Fibroblast of peridontal ligament (primary cell): ENCODE measurements around the gene ANKDD1B.
A peak's percentile ranks its signal among the peaks of the same experiment; 100 is the strongest.
"Not testable (repeated sequence)": the region's sequence is repeated elsewhere in the genome, so short reads cannot be mapped to it uniquely, and the experiment has no call there.

ENCODE experiments used
- DNase-seq: peaks from one replicate; pipeline ENCODE4 v3.0.0-alpha.2; 2010; ENCODE audit errors: extremely low read depth

ANKDD1B gene

DNA sequence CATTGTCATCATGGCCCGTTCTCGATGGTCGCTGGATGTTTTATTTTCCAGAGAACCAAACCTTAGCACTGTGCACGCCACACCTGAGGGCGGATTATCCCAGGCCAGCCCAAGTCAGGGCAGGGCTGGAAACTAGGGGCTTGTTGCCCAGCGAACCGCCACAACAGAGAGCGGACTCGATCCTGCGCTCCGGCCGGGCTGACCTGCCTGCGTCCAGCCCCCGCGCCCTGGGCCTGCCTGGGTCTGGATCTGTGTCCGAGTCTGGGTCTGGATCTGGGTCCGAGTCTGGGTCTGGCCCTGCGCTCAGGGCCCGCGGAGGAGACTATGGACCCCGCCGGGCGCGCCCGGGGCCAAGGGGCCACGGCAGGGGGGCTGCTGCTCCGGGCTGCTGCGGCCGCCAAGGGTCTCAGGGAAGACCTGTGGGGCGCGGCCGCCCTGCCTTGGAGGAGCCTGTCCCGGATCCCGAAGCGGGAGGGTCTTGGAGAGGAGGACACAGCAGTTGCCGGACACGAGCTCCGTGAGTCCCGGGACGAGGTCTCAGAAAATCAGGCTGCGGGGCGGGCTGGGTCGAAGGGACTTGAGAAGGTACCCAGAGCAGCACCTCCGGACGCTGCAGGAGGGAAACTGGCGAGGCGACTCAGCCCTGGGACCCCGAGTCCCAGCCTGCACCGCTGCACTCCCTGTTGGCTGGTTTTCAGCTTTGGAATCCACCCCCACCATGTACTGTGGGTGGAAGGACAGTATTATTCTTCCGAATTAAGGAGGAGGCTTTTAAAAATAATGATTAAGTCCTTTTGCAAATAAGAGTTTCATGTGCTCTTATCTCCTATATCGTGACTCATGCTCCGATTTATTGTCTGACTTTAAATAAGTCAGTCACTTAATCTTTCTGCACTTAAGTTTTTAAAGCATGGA lies at the start of gene ANKDD1B:
Gene ANKDD1B, plus strand, starts transcription at position 143 of the 915 bp plus-strand sequence. Its CDS starts 182 bp downstream, at position 325.
- DNase-seq, result peak; percentile 15

DNA sequence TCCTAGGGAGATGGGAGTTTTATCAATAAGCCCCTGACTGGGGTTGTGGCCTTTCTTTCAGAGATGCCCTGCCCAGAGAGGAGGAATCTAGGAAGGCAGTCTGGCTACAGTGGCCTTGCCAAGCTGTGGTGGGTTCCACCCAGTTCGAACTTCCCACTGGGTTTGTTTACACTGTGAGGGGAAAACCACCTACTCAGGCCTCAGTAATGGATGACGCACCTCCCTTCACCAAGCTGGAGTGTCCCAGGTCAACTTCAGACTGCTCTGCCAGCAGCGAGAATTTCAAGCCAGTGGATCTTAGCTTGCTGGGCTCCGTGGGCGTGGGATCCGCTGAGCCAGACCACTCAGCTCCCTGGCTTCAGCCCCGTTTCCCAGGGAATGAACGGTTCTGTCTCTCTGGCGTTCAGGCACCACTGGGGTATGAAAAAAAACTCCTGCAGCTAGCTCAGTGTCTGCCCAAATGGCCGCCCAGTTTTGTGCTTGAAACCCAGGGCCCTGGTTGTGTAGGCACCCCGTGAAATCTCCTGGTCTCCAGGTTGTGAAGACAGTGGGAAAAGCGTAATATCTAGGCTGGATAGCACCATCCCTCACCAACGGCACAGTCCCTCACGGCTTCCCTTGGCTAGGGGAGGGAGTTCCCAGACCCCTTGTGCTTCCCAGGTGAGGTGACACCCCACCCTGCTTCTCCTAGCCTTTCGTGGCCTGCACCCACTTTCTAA lies 45.1 kb upstream of the ANKDD1B start:
- peak; percentile 59 for DNase-seq

DNA sequence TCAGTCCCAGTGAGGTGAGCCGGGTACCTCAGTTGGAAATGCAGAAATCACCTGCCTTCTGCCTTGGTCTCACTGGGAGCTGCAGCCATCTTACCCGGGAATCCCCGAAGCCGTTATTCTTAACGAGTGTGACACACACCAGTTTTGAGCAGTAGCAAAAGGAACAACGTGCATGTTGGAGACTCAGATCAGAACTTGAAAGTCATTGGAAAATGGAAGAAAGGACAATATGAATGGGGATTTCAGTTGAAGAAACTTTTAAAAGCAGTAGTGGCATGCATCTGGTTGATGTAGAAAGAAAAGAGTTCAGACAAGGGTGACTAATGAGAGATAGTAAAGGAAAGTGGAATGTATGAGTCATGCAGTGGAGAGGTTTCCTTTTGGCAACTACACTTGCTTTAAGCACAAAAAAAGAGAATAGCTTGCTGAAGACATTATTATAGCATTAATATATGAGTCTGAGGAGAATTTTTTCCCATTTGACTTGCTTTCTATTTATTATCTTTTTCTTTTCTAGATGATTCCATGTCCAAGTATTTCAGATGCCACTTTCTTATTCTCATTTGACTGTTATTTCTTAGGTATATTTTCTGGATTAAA lies 44.4 kb upstream of the ANKDD1B start:
- DNase-seq, result peak; percentile 96

DNA sequence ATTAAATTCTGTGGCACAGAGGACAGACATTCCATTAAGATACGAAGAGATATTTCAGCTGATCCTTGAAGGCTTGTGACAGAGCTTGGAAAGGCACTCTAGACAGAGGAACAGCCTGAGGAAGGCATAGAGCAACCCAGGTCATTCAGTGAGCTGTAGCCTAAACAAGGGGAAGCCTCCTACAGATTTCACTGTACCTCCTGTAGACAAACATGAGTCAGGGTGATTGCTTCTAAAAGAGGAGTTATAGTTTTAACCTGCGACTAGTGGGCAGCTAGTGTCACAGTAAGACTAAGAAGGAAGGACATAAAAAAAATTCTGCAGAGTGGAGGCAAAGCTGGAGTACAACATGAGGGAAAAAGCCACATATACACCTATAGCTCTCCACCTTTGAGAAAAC lies 43.5 kb upstream of the ANKDD1B start:
- DNase-seq, result no peak

DNA sequence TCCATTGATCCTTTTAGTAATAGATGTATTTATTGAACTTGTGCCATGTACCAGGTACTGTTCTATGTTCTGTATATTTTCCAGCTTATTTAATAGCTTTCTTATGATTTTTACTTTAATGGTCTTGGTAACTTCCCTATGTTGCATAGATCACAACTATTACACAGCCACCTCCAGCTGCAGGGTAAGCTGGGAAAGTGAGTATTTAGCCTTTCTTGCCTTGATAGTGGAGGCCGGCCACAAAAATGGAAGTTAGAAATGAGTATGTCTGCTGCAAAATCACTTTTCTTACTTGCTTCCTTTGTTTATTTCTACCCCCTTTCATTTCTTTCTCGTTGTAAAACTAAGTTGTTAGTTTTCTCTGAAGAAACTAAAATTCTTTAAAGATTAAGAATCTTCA lies 43.1 kb upstream of the ANKDD1B start:
- no peak for DNase-seq

DNA sequence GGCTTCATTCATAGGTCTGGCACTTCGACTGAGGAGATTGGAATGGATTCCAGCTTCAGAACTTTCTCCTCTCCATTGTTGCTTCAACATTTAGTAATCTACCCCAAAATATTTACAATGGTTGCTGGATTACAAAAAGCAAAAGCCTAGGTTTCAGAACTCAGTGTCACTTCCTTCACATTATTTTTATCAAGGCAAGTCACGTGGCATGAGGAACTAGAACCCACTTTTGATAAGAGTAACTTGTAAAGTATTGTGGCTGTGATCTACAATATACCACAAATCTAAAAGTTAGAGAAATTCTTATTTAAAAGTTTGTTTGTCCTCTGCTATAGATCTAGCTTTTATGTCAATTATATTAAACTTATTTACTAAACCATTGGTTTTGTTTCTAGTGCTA lies 39.7 kb upstream of the ANKDD1B start:
- DNase-seq, result no peak

DNA sequence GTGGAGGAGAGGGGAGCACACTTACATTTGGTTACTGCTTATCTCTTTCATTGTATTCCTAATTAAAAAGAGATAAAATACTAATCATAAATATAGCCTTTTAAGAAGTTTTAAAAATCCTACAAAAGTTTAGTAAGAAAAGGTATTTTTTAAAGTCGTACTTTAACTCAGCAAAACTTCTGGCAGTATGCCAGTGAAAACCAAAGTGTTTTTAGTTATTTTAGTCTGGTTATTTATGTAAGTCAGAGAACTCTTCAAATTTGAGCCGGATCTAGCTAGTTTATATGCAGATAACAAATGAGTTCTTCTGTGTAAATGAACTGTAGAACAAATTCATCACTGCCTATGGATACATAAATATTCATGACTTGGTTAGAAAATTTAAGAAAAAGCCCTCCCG lies 36.5 kb upstream of the ANKDD1B start:
- peak; percentile 63 for DNase-seq

DNA sequence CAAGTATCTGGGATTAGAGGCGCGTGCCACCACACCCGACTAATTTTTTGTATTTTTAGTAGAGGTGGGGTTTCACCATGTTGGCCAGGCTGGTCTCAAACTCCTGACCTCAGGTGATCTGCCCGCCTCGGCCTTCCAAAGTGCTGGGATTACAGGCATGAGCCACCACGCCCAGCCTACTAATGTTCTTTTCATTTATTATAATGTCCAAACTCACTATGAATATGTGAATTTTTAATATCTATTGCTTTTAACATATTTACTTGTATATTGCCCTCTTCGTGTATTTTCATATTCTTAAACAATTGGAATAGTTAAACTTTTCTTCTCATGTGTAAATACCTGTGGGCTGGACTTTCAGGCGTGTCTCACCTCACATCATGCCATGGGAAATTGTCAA lies 33.0 kb upstream of the ANKDD1B start:
- DNase-seq, result not testable (repeated sequence)

DNA sequence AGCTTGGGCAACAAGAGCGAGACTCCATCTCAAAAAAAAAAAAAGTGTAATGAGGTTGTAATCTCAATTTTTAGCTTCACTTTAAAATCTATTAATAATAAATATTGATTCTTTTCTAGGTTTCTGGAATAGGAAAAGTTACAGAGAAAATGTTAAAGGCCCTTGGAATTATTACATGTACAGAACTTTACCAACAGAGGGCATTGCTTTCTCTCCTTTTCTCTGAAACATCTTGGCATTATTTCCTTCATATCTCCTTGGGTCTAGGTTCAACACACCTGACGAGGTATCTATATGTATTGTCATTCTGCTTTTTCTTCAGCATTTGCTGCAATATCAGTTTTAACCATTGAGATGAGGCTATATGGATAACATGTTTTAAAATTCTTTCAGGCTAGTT lies 26.6 kb upstream of the ANKDD1B start:
- DNase-seq, result no peak

DNA sequence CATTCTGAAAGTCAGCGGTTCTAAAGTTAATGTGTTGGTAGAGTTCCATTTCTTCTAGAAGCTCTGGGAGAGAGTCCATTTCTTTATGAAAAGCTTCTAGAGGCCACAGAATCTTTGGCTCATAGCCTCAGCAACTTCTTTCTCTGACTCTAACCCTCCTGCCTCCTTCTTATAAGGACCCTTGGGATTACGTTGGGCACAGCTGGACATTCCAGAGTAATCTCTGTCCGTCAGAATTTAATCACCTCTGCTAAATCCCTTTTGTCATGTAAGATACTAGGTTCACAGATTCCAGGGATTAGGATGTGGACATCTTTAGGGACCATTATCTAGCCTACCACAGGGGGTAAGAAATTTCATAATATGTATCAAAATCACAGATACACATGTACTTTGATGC lies 22.6 kb upstream of the ANKDD1B start:
- peak; percentile 23 for DNase-seq

DNA sequence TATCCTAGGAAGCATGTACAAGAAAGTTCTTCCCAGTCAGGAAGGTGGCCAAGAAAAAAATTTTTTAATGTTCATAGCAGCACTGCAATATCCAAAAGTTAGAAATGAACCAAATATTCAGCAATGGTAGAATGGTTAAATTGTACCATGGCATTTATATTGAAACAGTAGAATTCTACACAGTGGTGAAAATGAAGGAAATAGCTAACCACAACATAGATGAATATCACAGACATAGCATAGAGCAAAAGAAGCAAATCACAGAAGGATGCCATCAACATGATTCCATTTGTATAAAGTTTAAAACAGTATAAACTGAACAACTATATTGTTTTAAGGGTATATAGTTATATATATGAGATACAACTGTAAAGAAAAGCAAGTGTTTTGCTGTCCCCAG lies 10.7 kb upstream of the ANKDD1B start:
- no peak for DNase-seq

DNA sequence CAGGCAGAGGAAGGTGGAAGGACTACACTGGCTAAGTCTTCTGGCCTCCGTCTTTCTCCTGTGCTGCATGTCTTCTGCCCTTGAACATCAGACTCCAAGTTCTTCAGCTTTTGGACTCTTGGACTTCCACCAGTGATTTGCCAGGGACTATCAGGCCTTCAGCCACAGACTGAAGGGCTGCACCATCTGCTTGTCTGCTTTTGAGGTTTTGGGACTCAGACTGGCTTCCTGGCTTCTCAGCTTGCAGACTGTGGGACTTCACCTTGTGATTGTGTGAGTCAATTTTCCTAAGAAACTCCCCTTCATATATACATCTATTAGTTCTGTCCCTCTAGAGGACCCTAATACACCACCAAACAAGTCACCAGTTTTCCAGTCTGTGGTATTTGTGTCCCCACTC lies 9.7 kb upstream of the ANKDD1B start:
- no peak for DNase-seq

DNA sequence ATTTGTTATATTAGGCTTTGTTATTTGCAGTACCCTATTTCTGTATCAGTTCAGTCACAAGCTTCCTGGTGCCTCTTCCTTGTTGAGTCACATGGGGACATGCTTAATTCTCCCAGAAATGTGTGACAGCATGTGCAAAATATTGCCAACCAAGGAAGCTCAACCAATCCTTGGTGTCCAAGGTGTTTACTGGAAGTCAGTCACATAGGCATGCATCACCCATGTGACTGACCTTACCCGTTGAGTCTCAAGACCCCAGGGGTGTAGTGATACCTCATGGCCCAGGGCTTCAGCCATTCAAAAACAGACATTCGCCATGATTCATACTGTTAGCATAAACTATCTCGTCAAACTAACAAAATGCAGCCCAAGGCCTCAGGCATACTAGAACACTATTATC lies 9.3 kb upstream of the ANKDD1B start:
- DNase-seq, result peak; percentile 15

DNA sequence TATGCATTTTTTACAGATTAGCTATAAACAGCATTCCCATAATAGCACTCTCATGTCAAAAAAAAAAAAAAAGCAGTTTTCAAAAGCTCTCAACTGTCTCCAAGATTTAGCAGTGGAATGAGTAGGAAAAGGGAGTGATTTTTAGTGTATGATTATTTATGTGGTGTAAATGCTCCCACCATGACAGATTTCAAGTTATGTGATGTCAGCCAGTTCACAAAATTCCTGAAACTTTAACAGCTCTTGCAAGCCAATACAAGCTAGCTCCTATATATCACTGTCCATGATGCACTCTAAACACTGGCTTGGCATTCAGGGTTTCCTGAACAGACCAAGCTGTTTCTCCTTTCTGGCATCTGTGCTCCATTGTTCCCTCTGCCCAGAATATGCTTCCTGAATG lies 7.9 kb upstream of the ANKDD1B start:
- peak; percentile 28 for DNase-seq

DNA sequence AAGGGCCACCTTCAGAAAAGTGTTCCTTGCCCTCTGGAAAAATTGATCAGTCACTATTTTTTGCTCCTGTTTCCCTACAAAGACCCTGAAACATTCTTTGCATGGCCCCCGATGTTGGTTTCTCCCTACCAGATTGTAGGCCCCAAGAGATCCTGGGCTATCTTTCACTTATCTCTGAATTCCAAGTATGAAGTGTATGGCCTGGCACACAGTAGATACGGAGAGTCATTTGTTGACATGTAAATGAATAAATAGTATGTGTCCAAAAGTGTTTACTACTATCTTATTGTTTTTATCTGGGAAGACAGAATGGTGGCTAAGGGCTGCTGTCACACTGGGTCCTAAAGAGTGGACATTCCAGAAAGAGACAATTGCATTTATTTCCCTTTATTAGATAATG lies 7.4 kb upstream of the ANKDD1B start:
- DNase-seq, result no peak

DNA sequence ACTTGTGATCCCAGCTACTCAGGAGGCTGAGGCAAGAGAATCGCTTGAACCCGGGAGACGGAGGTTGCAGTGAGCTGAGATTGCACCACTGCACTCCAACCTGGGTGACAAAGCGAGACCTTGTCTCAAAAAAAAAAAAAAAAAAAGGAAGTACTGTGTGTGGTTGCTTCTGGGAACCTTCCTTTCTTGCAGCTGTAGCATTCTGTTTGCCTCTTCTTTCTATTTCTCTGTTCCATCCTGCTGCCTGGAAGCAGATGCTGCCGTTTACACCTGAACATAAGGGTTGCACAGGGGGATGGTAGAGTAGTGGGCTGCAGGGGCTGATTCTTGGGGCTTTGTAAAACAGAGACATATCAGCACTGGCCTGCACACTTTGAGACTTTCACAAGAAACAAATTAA lies 3.9 kb upstream of the ANKDD1B start:
- not testable (repeated sequence) for DNase-seq

DNA sequence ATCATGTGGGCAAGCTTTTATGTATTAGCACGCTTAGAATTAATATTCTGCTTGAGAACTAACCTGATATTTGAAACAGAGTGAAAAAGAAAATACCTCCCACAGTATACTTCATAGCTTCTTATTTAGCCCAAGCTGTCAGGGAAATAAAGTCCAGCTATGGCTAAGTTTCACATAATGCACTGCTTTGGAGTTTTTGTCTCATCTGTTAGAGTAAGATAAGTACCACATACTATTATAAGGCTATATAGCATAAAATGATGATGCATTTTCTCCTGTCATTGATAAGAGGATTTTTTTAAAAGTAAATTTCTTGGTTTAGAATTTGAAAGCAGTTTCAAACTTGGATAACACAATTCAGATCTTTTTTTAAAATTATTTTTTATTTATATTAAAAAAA lies 2.4 kb upstream of the ANKDD1B start:
- DNase-seq, result no peak

DNA sequence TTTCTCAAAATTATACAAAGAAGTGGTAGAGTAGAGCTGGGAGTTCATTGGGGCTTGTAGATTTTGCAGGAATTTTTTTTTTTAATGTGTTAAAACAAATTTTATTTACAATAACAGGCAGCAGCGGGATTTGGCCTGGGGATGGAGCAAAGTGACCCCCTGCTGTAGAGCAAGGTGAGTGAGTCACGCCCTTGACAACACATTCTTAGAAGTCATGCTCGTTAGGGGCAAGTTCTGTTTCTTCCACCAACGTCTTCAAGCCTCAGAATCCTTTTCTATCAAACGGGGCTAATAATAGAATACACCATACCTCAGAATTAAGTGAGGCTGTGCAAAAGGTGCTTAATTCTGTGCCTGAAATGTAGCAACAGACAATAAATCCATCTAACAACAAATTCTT lies 1.1 kb upstream of the ANKDD1B start:
- DNase-seq, result no peak

DNA sequence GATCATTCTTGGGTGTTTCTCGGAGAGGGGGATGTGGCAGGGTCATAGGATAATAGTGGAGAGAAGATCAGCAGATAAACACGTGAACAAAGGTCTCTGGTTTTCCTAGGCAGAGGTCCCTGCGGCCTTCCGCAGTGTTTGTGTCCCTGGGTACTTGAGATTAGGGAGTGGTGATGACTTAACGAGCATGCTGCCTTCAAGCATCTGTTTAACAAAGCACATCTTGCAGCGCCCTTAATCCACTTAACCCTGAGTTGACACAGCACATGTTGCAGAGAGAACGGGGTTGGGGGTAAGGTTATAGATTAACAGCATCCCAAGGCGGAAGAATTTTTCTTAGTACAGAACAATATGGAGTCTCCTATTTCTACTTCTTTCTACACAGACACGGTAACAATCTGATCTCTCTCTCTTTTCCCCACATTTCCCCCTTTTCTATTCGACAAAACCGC lies 368 bp upstream of the ANKDD1B start:
- DNase-seq, result not testable (repeated sequence)

DNA sequence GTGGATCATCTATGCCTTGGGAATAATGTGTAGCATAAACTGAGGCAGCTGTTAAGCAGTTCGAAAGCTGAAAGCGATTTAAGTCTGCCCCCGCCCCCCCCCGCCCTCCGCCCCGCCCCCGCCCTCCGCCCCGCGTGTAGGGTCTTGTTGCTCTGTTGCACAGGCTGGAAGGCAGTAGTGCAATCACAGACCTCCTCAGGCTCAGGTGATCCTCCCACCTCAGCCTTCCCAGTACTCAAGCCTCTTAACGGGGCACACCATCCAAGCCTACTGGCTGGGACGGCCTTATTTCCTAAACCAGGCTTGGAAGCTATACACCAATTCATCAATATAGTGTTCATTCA lies 945 bp downstream of the ANKDD1B start:
- DNase-seq, result no peak

DNA sequence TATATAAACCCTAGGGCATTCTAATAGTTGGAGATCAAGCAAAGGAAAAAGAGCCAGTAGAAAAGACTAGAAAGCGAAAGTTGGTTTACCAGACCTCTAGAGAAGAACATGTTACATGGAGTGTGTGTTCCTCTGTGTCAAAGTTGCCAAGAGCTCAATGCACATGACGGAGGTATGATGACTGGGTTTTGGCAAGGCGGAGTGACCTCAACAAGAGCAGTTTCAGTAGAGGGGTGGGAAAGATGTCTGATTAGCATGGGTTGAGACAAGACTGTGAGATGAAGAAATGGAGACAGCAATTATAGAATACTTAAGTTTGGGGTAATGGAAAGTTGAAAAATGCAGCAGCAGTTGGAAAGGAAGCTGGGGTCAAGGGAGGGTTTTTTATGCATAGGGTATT lies 1.6 kb downstream of the ANKDD1B start:
- no peak for DNase-seq

DNA sequence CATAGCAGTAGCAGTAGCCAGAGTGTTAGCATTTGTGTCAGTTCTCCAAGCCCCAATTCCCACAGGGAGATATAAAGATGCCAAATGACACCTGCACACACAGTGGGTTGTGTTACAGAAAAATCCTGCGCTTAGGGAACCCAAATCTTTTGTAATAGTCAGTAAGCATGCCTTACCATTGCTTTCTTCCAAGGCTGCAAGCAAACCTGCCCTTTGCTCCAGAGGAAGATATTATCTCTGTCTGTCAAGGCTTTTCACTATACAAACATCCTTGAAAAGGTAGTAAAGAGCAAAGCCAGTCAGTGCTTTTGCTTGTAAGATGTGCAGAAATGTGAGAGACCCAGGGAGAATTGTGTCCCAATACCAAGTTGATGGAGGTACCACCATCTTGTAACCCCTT lies 2.9 kb downstream of the ANKDD1B start:
- no peak for DNase-seq
